COLO668 (cell line): Measurements from ENCODE around the gene SLC36A2.
A peak's percentile ranks its signal among the peaks of the same experiment; 100 is the strongest.
"Not testable (repeated sequence)": the region's sequence is repeated elsewhere in the genome, so short reads cannot be mapped to it uniquely, and the experiment has no call there.

Experiments
- DNase-seq: peaks from one replicate; lab custom pipeline; 2025; ENCODE audit not compliant: unreplicated experiment; lab: John Stamatoyannopoulos, UW

The SLC36A2 gene

GRCh38 chr5:151347369-151347768, at the start of gene SLC36A2:
SLC36A2 (minus strand) TSS chr5:151347559; CDS start chr5:151347460, 99 bp downstream.
- no peak for DNase-seq

- no peak for DNase-seq
These were observed 41.6 kb upstream of the SLC36A2 start for GRCh38 chr5:151388960-151389359.

DNA sequence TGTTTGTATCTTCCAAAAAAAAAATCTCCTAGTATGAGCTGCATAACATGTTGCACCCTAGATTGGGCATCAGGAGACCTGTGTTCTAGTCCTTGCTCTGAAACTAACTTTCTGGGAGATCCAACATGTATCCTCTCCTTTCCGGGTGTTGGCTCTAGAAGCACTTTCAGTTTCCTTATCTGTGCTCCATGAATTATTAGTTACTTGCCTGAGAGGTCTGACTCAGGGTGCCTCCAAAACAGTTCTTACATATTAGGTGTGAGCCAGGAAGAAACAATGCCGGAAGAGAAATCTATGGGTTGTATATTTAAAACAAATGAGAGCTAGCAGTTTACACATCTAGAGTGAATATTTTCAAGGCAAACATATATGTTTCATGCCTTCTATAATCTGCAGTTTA, 36.7 kb upstream of the SLC36A2 start:
- DNase-seq, result no peak

GRCh38 chr5:151383011-151383410, 35.7 kb upstream of the SLC36A2 start:
- DNase-seq, result peak; percentile 24

GRCh38 chr5:151382576-151382975, 35.2 kb upstream of the SLC36A2 start:
- DNase-seq, result no peak

DNA sequence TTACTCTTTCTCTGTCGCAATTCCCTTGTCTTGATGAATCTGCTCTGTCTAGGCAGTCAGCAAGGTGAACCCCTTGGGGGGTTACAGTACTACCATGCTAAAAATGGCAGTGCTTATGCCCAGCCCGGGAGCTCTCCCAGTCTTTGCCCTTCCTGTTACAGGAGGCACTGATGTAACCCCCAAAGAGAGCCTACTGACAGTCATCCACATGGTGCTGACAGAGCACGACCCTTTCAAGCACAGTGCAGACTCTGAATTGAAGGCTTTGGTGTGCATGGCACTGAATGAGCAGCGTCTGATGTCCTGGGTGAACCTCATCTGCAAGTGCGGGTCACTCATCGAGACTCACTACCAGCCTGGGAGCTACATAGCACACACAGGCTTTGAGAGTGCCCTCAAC, 34.5 kb upstream of the SLC36A2 start:
- DNase-seq, result no peak

GRCh38 chr5:151378616-151379015, 31.3 kb upstream of the SLC36A2 start:
- DNase-seq, result no peak

DNA sequence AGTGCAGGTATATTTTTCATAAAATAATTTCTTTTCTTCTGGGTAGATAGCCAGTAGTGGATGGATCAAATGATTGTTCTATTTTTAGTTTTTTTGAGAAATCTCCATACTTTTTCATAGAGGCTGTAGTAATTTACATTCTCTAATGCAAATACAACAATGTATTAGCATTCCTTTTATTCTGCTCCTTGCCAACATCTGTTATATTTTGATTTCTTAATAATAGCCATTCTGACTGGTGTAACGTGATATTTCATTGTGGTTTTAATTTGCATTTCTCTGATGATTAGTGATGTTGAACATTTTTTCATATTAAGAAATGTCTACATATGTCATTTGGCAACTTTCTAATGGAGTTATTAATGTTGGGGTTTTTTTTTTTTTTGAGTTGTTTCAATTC, 27.2 kb upstream of the SLC36A2 start:
- DNase-seq, result no peak

GRCh38 chr5:151367038-151367437, 19.7 kb upstream of the SLC36A2 start:
- DNase-seq, result not testable (repeated sequence)

DNA sequence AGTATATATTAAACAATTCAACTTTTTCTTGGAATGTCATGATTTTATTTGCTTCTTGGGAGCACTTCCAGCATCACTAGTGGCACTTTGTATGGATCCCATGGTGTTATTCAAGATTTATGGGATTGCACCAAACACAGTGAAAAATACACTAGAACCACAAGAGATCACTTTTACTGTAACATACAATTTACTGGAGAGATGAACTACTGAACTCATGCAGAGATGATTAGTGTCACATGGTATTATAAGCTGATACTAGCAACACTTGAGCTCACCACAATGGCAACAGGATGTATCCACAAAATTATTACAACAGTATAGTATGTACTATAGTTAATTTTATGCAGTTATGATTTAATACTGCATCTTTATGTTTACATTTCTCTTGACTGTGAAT, 16.3 kb upstream of the SLC36A2 start:
- no peak for DNase-seq

DNA sequence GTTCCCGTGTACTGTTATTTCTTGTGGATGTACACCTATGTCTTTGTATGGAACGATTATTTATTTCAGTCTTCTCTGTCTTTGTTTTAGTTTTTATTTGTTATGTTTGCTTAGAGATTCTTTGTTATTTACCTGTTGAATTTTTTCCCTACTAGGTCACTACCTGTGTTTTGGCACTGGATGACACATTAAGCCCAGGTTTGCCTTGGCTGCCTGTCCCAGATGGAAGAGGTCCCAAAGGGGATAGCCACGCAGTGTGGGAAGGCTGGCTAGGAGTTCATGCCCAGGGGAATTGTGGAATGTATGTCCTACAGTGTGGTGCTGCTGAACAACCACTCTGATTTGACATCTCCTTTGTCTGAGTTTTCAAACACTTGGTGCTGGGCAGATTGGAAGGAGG, 15.6 kb upstream of the SLC36A2 start:
- no peak for DNase-seq

GRCh38 chr5:151359391-151359790, 12.0 kb upstream of the SLC36A2 start:
- no peak for DNase-seq

GRCh38 chr5:151357792-151358191, 10.4 kb upstream of the SLC36A2 start:
- no peak for DNase-seq

- no peak for DNase-seq
These were observed 9.7 kb upstream of the SLC36A2 start for GRCh38 chr5:151357097-151357496.

DNA sequence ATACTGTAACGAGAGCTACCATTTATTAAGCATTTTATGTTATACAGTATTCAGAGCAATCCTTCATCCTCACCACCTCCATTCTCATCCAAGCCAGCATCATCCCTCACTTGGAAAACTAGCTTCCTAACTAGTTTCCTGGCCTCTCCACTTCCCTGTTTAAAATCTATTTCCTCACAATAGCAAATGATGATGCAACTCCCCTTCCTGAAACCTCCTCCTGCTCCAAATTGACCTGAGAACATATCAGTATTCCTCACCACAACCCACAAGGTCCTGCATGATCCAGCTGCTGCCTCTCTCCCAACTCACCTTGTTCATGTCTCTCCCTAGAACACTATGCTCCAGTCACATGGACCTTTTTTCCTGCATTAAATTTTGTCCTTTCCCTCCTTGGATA, 4.3 kb upstream of the SLC36A2 start:
- no peak for DNase-seq

DNA sequence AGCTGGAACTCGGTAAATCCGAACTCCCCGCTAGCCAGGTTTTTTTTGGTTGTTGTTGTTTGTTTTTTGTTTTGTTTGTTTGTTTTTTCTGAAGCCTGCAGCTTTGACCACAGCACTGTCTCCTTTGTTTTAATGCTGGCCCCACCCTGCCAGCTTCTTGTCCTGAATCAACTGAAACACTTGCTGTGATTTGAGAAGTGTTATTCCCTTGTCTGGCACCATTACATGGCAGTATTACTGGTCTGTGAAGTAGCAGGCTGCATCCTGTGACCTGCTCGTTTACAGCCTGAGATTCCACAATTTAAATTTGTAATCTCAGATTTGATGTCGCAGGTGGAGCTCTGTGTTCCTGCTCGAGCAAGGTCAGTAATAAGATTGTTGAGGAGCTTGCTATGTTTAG, 1.4 kb upstream of the SLC36A2 start:
- DNase-seq, result no peak

DNA sequence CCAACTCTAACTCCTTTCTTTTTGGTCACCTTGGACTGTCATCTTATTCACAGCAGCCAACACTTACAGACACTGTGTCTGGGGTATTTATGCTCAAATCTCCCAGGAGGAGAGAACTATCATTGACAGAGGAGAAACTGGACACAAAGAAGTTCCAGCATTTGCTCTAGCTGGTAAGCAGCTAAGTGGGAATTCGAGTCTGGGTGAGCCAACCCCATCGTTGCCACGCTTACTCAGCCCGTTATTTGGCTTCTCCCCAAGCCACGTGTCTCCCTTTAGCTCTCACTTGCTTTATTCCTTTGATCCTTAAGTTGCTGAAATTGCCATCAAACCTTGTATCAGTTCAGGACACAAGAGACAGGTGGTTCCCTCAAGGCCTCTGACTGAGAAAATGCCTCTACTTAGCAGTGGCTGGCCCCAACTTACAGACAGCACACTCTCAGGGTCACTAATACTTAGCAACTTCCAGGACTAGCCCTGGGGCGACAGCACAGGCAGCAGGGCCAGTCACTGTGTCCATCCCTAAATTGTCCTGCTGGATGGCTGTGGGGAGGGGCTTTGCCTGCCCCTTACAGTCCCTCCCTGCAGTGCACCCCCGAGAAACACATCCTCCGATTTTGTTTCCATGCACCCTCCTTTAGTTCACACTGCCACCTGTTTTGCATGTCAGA, 1.4 kb downstream of the SLC36A2 start:
- no peak for DNase-seq

GRCh38 chr5:151345187-151345807, 2.1 kb downstream of the SLC36A2 start:
- DNase-seq, result no peak

DNA sequence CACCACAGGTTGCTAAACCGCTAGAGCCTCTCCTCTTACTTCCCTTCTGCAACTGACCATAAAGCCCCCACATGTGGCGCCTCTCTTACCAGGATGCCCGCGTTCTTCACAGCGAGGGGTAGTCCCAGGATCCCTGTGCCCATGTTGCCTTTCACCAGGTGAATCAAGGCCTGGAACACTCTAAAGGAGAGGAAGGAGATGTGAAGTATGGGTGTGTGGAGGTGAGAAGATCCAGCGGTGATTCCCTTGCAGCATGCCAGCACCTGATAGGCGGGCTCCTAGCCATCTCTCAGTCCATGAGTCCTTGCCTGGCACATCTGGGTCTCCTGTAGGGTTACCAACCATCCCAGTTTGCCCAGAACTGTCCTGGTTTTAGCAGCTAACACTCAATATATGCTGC, 3.3 kb downstream of the SLC36A2 start:
- DNase-seq, result no peak

- DNase-seq, result no peak
These were observed 7.4 kb downstream of the SLC36A2 start for GRCh38 chr5:151340004-151340403.

GRCh38 chr5:151338734-151339133, 8.6 kb downstream of the SLC36A2 start:
- no peak for DNase-seq

DNA sequence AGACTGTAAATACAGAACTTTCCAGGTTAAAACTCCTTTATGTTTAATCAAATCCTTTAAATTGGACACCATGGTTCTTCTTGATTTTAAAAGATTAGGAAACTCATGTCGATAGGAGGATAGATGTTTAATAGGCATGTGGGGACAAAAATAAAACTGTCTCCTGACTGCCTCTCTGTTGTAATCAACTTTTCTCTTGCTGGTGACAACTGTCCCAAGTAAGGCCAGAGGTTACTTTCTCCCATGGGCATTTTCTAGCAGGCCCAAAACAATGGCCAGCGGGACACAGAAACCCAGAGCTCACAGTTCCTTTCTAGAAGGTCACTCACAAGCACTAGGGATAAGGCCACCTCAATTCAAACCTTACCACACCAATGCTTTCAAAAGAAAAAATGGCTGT, 14.5 kb downstream of the SLC36A2 start:
- no peak for DNase-seq

DNA sequence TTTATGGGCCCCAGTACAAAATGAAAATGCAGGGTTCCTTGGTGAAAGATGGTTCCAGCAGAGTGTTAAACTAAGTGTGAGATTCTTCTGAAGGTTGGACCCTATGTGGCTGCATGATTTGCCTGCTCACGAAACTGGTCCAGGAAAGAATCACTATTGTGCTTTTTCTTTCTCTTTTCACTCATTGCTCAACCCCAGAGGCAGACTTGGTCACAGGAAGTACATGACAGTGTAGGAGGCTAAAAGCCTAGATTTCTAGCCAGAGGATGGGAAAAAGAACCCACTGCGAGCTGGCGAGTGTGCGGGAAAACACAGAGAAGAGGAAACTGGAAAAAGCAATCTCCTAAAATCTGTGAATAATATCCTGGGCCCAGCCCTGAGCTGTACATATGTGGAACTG, 18.6 kb downstream of the SLC36A2 start:
- DNase-seq, result no peak
